ENCODE measurements around the gene FRMD8.

Gene FRMD8

GRCh38 chr11:65393513-65394079 is 7.2 kb downstream of the FRMD8 start:
- DNase-seq: no peak

DNA sequence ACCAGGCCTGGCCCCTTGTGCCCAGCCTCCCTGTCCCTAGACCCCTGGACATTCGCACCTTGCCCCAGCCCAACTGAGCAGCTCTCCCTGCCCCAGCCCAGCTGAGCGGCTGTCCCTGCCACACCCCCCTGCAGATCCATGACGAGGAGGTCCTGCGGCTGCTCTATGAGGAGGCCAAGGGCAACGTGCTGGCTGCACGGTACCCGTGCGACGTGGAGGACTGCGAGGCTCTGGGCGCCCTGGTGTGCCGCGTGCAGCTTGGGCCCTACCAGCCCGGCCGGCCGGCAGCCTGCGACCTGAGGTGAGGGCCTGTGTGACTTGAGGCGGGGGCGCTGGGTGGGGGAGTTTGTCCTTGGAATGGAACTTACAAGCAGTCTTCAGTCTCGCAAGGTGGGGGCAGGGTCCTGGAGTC is 7.7 kb downstream of the FRMD8 start:
- no peak for DNase-seq
- TF ChIP-seq GATA1 (IDR thresholded peaks at IDR 0.05; ENCODE audit: low read depth, low read length): no peak
- no peak for TF ChIP-seq POLR2A (IDR thresholded peaks at IDR 0.05; ENCODE audit: low read length)

More at GRCh38 chr11:65393513-65394079, 7.2 kb downstream of the FRMD8 start:
- TF ChIP-seq GATA1 (IDR thresholded peaks at IDR 0.05; ENCODE audit: low read depth, low read length) (no peak), POLR2A (IDR thresholded peaks at IDR 0.05; ENCODE audit: low read length) (no peak)

- TF ChIP-seq GATA1 (IDR thresholded peaks at IDR 0.05; ENCODE audit: low read depth, low read length): no peak
- TF ChIP-seq POLR2A (IDR thresholded peaks at IDR 0.05; ENCODE audit: low read length): no peak
- DNase-seq: no peak
Observed at GRCh38 chr11:65395961-65396530, 9.6 kb downstream of the FRMD8 start.

DNA sequence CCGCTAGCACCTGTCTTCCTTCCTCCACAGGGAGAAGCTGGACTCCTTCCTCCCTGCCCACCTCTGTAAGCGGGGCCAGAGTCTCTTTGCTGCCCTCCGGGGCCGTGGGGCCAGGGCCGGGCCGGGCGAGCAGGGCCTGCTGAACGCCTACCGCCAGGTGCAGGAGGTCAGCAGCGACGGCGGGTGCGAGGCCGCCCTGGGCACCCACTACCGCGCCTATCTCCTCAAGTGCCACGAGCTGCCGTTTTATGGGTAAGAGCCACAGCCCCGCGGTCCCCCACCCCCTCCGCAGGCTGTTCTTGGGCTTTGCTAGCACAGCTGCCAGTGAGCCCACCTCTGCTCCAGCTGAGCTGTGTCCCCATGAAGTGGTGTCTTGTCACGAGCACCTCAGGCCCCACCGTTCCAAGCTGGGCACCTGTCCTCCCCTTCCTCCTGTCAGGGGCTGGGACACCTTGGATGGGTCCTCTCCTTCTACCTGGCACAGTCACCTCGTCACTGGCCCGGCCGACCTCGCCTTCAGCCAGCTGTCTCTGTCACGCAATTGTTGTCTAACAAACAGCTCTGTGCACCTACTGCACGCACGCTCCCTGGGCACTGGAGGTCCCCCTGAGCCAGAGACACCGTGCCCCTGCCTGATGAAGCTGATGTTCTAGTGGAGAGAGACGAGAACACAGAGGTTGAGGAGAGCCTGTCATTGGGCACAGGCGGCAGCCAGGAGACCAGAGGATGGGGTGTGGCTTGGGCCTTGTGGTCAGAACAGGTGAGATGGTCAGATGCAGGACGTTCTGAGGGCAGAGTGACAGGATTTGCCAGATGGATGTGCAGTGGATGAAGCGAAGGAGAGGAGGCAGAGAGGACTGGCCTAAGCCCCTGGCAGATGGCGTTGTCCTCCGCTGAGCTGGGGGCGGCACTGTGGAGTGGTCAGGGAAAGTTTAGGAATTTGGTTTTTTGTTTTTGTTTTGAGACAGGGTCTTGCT is 10.6 kb downstream of the FRMD8 start:
- TF ChIP-seq GATA1 (IDR thresholded peaks at IDR 0.05; ENCODE audit: low read depth, low read length) (no peak), POLR2A (IDR thresholded peaks at IDR 0.05; ENCODE audit: low read length) (no peak)
- DNase-seq: no peak

DNA sequence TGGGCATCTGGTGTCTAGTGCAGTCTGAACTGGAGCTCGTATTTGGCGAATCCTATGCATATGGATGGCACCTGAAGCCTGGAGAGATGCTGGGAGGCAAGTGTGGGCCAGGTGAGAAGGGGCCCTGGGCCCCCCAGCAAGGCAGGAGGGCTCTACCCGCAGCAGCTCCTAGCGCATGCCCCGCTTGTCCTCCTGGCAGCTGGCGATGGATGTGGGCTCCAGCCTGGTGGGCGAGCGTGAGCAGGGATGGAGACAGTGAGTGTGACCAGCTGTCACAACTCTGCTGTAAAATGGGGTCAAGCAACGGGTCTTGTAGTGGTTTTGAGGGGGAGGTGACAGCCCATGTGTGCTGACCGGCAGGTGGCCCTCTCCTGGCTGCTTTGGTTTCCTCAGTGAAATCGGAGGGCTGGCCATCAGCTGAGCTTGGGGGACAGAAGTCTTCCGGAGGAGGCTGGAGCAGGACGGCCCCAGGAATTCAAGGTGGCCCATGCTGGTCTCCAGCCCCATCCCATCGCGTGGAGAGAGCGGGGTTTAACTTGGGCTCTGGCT is 12.0 kb downstream of the FRMD8 start:
- DNase-seq: no peak

DNA sequence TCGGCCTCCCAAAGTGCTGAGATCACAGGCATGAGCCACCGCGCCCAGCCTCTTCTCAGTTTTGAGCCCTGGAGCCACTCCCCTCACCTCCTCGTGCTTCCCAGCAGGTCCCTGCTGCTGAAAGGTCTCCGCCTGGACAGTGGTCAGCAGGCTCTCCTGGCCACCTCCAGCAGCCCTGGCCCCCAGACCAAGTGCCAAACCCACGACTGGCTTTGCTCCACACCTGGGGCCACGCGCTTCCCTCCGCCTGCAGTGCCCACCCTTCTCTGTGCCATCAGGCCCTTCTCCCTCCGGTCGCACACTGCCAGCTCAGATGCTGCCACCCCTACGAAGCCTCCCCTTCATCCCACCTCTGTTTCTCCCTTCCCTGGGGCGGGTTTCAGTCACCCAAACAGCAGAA is 12.8 kb downstream of the FRMD8 start:
- DNase-seq: no peak
- TF ChIP-seq POLR2A (IDR thresholded peaks at IDR 0.05; ENCODE audit: low read length): no peak
- no peak for TF ChIP-seq GATA1 (IDR thresholded peaks at IDR 0.05; ENCODE audit: low read depth, low read length)

More for the DNA sequence above, 12.0 kb downstream of the FRMD8 start:
- TF ChIP-seq POLR2A (IDR thresholded peaks at IDR 0.05; ENCODE audit: low read length) (no peak), GATA1 (IDR thresholded peaks at IDR 0.05; ENCODE audit: low read depth, low read length) (no peak)

DNA sequence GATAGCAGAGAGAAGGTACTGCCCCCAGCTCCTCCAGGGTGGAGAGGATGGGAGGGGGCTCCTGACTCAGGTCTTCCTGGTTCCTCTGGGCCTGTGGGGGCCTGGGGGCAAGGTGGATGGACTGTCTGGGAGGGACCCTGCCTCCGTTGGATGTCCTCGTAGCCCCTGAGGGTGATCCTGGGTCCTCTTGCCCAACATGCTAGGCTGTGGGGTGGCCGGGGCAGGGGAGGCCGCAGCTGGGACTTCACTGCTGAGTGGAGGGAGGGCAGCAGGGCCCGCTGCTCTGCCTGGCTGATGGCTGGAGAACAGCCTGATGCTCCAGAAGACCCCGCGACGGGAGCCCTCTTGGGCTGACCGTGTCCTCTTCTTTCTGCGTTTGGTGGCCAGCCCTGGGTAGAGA is 13.4 kb downstream of the FRMD8 start:
- no peak for DNase-seq
- TF ChIP-seq POLR2A (IDR thresholded peaks at IDR 0.05; ENCODE audit: low read length) (no peak), GATA1 (IDR thresholded peaks at IDR 0.05; ENCODE audit: low read depth, low read length) (no peak)

DNA sequence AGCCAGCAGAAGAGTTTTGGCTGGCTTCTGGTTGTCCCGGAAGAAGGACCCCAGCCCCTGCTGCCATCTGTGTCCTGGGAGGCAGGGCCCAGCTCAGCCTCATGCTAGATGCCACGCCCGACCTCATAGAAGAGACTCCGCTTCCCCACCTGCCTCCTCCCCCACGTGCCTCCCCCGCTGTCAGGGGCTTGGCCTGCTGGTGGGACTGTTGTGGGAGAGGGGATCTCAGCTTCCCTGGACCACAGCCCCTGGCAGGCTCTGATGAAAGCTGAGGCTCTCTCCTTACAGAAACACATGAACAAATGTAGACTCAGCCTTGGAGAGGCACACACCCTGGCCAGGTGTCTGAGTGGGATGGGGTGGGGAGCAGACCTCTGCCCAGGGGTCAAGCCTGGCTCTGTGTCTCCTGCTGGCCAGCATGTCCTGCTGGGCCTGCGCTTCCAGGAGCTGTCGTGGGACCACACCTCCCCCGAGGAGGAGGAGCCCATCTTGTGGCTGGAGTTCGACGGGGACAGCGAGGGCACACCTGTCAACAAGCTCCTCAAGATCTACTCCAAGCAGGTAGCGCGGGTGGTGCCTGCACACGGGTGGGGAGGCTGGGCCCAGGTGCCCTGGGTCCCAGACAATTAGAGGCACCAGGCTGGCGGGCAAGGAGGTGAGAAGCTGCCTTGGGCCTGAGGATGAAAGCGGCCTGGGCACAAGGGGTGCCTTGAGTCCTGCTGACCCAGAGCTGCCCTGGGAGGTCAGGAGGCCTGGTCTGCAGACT is 14.1 kb downstream of the FRMD8 start:
- DNase-seq: no peak
- TF ChIP-seq GATA1 (IDR thresholded peaks at IDR 0.05; ENCODE audit: low read depth, low read length) (no peak), POLR2A (IDR thresholded peaks at IDR 0.05; ENCODE audit: low read length) (no peak)

GRCh38 chr11:65401073-65401802 is 14.8 kb downstream of the FRMD8 start:
- no peak for DNase-seq
- no peak for TF ChIP-seq POLR2A (IDR thresholded peaks at IDR 0.05; ENCODE audit: low read length)
- no peak for TF ChIP-seq GATA1 (IDR thresholded peaks at IDR 0.05; ENCODE audit: low read depth, low read length)

DNA sequence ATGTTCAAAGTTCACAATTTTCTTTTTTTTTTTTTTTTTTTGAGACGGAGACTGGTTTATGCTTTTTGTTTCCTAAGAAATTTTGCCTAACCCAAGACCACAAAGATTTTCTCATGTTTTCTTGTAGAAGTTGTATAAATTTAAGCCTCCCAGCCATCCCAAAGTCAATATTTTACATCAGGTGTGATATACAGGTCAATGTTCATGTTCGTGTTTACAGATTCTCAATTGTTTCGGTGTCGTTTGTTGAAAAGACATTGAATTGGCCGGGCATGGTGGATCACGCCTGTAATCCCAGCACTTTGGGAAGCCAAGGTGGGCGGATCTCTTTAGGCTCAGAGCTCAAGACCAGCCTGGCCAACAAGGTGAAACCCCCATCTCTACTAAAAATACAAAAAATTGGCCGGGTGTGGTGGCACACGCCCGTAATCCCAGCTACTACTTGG is 15.4 kb downstream of the FRMD8 start:
- TF ChIP-seq POLR2A (IDR thresholded peaks at IDR 0.05; ENCODE audit: low read length): no peak
- no peak for DNase-seq

- DNase-seq: no peak
- no peak for TF ChIP-seq GATA1 (IDR thresholded peaks at IDR 0.05; ENCODE audit: low read depth, low read length)
- TF ChIP-seq POLR2A (IDR thresholded peaks at IDR 0.05; ENCODE audit: low read length): no peak
Observed at GRCh38 chr11:65402790-65403189, 16.4 kb downstream of the FRMD8 start.

DNA sequence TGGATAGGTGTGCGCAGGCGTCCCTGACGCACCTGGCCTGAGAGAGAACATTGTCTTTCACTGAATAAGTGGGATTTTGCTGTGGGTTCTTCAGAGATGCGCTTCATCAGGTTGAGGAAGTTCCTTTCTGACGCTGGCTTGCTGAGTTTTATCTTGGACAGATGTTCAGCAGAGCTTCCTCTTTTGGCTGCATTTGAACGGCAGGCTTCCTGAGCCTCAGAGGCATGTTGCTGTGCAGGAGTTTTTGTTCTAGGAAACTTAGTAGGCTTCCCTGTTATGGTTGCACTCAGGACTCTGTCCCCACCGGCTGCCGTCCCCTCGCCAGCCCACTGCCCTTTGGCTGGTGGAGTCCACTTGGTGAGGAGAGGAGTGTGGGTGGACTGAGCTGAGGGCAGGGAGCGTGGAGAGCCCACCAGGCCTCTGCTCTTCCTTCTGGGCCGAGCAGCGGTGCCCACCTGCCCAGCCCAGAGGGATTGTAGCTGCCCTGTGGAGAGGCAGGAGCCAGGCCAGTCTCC is 17.2 kb downstream of the FRMD8 start:
- TF ChIP-seq POLR2A (IDR thresholded peaks at IDR 0.05; ENCODE audit: low read length) (no peak), GATA1 (IDR thresholded peaks at IDR 0.05; ENCODE audit: low read depth, low read length) (no peak)
- DNase-seq: no peak

- TF ChIP-seq GATA1 (IDR thresholded peaks at IDR 0.05; ENCODE audit: low read depth, low read length): no peak
- TF ChIP-seq POLR2A (IDR thresholded peaks at IDR 0.05; ENCODE audit: low read length): no peak
- no peak for DNase-seq
Observed at GRCh38 chr11:65404210-65404609, 17.8 kb downstream of the FRMD8 start.

Data from erythroblast (primary cell).